NOMO-1 treated with dmso at 0.1 percent for 144 hours (cell line): Measurements from ENCODE around the gene ESRRA.

Experiments used
- DNase-seq: peaks from one replicate; lab custom pipeline; 2025; ENCODE audit not compliant: unreplicated experiment; lab: John Stamatoyannopoulos, UW

Gene ESRRA

GRCh38 chr11:64364435-64364834 lies 59.1 kb downstream of the ESRRA start:
- DNase-seq = no peak

GRCh38 chr11:64364911-64365310 lies 59.6 kb downstream of the ESRRA start:
- DNase-seq = no peak
